ENCODE measurements around the gene MBD3L1.
A peak's percentile ranks its signal among the peaks of the same experiment; 100 is the strongest.

Gene MBD3L1

GRCh38 chr19:8832132-8833021, at the start of gene MBD3L1, which contains the start of gene ZNF558:
Gene MBD3L1, plus strand, starts transcription at chr19:8832377. Its CDS starts 10,302 bp downstream, at chr19:8842679.
Gene ZNF558, minus strand, starts transcription at chr19:8832304. Its CDS starts 9,645 bp downstream, at chr19:8822659.
- peak; percentile 98 for DNase-seq

- no peak for DNase-seq
Observed at GRCh38 chr19:8794823-8795222, 37.4 kb upstream of the MBD3L1 start.

GRCh38 chr19:8806661-8807060, 25.5 kb upstream of the MBD3L1 start:
- no peak for DNase-seq

DNA sequence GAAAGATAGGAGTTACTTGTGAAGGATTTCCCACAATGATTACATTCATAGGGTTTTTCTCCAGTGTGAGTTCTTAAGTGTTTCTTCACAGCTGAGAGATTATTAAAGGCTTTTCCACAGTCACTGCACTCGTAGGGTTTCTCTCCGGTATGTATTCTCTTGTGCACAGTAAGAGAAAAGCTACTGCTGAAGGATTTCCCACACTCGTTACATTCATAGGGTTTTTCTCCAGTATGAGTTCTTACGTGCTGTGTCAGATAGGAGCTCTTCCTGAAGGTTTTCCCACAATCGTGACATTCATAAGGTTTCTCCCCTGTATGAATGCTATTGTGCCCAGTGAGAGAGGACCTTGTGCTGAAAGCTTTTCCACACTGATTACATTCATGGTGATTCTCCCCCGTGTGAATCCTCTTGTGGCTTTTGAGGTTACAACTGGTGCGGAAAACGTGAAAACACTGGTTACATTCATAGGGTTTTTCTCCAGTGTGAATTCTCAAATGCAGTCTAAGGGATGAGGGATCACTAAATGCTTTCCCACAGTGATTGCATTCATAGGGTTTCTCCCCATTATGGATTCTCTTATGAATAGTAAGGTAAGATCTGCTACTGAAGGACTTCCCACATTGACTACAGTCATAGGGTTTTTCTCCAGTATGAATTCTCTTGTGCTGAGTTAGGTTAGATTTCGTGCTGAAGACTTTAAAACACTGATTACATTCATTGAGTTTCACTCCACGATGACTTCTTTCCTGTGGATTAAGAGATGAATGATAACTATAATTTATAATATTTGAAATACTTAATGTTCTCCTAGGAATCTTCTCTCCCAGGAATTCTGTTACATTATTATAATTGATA, 20.6 kb upstream of the MBD3L1 start:
- DNase-seq: no peak

DNA sequence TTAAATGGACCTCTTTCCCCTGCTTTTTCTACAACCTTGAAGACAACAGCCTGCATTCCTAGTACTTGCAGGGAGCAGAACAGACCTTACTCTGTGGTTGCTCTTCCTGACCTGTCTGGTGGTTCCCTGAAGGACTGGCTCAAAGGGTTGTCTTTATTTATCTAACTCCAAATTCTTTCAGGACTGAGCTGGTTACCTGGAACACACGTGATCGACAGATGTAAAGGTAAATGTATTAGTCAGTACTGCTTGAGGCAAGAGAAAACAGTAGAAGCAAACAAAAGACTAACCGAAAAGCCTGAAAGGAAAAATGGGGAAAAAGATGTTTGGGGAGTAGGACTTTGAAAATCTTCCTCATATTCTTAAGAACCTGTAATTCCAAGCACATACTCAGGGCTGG, 18.0 kb upstream of the MBD3L1 start:
- DNase-seq: no peak

DNA sequence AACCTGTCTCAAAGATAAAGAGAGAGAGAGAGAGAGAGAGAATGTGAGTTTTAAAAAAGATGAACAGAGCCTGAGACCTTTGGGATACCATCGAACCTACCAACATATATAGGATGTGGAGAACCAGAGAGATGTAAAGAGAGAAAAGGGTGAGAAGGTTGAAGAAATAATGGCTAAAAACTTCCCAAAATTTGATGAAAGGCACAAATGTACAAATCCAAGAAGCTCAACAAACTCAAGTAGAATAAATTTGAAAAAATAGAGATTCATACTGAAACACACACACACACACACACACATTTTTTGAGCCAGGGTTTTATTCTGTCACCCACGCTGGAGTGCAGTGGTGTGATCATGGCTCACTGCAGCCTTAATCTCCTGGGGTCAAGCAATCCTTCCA, 16.4 kb upstream of the MBD3L1 start:
- no peak for DNase-seq

- DNase-seq: no peak
Observed at GRCh38 chr19:8820234-8820633, 11.9 kb upstream of the MBD3L1 start.

DNA sequence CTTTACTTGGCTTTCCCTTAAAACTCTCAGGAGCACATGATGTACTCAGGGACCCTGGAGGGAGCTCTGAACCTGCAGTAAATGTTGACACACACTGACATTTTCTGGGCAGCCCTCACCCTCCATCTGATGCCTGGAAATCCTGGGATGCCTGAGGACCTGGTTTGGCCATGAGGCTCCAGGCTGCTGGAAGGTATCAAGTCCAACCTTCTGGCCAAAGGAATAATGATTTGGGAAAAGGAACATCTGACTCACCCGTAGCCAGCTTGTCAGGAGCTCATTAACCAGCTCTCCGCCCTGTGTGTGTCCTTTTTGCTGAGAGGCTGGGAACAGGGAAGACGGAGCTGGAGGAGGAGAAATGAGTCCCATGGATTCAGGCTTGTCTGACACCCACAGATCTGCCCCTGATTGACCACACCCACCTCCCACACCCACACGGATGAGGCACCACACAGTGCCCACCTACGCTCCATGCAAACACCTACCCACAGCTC, 10.4 kb upstream of the MBD3L1 start:
- no peak for DNase-seq

DNA sequence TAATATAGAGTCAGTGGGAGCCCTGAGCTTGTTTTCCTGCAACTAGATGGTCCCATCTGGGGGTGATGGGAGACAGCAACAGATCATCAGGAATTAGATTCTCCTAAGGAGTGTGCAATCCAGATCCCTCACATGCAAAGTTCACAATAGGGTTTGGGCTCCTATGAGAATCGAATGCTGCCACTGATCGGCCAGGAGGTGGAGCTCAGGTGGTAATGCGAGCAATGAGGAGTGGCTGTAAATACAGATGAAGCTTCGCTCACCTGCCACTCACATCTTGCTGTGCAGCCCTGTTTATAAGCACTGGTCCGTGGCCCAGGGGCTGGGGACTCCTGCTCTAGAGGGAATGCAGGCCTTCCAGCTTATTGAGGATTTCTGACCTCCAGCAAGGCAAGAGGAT, 5.8 kb upstream of the MBD3L1 start:
- DNase-seq: no peak

GRCh38 chr19:8827277-8827676, 4.9 kb upstream of the MBD3L1 start:
- no peak for DNase-seq

GRCh38 chr19:8831373-8831772, 804 bp upstream of the MBD3L1 start:
- DNase-seq: no peak

DNA sequence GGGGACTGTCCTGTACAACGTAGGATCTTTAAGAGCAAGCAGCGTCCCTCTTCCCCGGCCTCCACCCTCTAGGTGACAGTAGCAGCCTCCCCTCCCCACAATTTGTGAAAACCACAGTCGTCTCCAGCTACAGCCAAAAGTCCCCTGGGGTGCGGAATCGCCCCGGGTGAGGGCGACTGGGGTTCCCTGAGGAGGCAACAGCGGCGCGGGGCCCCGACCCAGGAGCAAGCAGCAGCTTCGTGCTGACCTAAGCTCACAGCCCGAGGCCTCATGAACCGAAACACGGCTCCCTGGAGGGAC, 395 bp upstream of the MBD3L1 start:
- DNase-seq: no peak

- DNase-seq: no peak
Observed at GRCh38 chr19:8835446-8835845, 3.3 kb downstream of the MBD3L1 start.

DNA sequence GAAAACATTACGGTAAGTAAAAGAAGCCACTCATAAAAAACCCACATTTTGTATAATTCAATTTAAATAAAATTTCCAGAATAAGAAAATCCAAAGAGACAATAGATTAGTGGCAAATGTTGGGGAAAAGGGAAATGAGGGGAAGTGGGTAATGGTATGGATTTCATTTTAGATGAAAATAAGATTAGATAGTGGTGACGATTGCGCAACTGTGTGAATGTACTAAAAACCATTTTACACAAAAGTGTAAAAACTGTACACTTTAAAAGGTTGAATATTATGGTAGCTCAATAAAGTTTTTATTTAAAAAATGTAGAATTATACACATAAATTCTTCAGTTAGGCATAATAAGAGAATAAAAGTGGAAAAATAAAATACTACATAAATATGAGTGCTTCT, 3.7 kb downstream of the MBD3L1 start:
- DNase-seq: no peak

DNA sequence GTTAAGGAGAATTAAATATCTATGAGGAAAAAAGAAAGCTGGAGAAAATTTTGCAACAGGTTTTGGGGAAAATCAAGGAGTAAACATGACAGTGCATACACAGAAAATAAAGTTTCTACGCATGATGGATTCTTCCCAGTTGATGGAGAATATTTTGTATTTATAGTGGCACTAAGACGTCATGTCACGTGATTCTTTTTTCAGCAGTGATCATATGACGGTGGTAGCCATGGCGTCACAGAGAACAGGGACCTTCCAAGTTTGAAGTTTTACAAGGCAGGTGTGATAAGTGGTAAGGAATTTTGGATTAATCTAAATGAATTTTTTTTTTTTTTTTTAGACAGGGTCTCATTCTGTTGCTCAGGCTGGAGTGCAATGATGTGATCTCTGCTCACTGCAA, 8.5 kb downstream of the MBD3L1 start:
- no peak for DNase-seq

GRCh38 chr19:8846819-8847218, 14.6 kb downstream of the MBD3L1 start:
- DNase-seq: no peak

GRCh38 chr19:8849232-8849631, 17.1 kb downstream of the MBD3L1 start:
- DNase-seq: no peak

GRCh38 chr19:8850488-8850887, 18.3 kb downstream of the MBD3L1 start:
- DNase-seq: no peak

DNA sequence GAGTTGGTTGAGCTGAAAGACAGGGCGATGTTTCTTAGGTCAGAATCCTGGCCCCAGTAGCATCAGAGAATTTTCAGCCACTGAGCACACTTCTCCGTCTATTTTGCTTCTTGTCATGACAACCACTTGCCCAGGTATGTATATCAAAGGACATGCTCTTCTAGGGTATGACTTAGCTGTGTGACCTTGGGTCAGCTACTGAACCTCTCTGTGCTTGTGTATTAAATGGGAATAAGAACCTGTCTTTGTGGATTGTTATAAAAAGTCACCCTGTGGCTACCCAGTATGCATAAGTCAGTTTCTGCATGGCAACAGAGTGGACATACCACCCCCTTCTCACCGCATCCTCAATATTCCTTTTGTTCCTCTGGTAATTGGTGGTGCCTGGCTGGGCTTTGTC, 26.1 kb downstream of the MBD3L1 start:
- no peak for DNase-seq

- DNase-seq: no peak
Observed at GRCh38 chr19:8866344-8866743, 34.2 kb downstream of the MBD3L1 start.

DNA sequence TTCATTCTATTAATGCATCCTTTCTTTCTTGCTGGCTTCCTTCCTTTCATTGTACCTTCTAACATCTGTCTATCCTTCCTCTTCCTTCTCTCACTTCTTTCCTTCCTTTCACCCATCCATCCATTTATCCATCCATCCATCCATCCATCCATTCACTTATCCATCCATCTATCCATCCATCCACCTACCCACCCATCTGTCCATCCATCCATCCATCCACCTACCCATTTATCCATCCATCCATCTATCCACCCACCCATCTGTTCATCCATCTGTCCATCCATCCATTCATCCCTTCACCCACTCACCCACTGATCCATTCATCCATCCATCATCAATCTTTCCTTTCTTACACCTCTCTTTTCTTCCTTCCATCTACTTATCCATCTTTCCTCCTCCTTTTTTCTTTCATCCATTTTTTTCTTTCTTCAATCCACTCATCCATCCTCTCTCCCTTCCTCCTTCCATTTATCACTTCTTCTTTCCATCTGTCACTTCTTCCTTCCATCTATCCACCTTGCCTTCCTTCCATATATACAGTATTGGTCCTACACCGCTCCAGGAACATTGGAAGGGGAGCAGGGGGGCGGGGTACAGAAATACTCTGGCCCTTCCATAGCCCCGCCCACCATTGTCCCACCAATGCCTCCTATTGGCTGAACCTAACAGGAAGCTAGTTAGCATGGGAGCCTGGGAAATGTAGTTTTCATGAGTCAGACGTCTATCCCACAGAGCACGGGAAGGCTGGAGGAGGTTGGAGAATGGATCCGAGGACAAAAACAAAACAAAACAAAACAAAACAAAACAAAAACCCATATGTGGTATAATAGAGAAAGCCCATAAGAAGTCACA, 45.9 kb downstream of the MBD3L1 start:
- DNase-seq: no peak

DNA sequence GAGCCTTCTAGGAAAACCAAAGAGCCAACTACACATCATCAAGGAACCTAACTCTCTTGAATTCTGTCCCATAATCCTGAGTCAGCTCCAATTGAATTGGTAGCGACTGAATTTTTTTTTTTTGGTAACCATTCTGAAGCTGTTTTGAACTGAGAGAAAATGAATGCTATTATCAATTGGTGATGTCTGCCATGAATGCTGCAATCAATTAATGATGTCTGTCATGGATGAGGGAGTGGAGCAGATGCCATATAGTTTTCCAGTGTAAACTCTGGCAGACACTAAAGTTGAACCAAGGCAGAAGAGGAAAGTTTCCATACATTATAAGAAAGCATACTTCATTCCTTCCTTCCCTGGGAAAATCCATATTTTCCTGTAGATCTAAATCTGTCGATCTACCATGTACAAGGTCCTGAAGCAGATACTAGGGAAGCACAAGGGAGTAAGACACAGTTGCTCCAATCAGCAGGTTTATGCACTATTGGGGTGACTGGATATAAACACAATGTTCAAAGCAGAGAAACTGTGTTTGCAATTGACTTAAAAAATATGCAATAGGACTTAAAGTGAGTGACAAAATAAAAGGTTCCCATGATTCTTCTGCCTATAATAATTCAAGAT, 48.8 kb downstream of the MBD3L1 start:
- DNase-seq: no peak

All from activated CD4-positive, alpha-beta T cell treated with anti-CD3 and anti-CD28 coated beads, Interleukin-2, amount 50 U/mL, for 1 hour (primary cell).